ENCODE results near the gene RABL2A.
A peak's percentile ranks its signal among the peaks of the same experiment; 100 is the strongest.
"Not testable (repeated sequence)": the region's sequence is repeated elsewhere in the genome, so short reads cannot be mapped to it uniquely, and the experiment has no call there.

The RABL2A gene

DNA sequence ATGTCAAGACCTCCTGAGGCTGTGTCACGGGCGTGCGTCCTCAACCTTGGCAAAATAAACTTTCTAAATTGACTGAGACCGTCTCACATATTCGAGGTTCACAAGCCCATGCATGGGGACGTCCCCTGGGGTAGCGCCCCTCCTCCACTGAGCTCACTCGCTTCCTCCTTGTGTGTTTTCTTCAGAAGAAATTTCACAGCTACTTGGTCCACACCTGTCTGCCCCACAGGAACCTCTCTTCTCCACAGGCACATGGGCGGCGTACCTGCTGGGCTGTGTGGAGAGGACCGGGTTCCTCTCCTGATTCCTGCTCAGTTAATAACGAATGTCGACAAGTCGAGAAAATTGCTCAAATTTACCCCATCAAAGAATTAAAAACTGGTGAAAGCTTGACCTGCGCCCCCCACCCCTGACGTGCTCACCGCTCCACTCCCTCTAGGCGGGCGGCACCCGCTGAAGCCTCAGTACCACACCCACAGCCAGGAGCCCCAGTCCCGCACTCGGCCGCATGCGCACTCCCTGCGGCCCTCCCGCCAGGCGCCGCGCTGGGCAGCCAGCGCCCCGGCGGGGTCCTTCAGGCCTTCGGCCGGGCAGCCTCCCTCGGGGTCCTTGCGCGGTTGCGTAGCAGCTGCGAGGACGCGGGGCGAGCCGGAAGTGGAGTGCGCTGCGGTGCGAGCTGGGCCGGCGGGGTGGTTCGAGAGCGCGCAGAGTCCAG lies at the start of gene RABL2A:
TSS of gene RABL2A (plus strand) at position 651 of the 715 bp plus-strand sequence. CDS start 1,341 bp downstream, outside the sequence.
- DNase-seq: peak; percentile 94

DNA sequence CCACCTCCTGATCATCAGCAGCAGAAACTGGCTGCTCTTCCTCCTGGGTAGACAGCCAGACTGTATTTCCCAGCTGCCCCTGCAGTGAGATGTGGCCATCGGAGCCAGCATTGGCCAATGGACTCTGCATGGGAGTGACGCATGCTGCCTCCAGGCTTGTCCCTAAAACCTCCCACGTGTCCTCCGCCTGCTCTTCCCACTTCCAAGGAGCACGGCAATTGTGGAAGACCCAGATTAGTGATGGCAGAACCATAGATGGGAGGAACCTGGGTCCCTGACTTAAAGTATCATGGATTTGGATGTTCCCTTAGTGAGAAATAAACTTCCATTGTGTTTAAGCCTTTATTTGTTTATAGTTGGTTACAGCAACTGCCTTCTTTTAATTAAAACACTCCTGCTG lies 48.6 kb upstream of the RABL2A start:
- DNase-seq: not testable (repeated sequence)

DNA sequence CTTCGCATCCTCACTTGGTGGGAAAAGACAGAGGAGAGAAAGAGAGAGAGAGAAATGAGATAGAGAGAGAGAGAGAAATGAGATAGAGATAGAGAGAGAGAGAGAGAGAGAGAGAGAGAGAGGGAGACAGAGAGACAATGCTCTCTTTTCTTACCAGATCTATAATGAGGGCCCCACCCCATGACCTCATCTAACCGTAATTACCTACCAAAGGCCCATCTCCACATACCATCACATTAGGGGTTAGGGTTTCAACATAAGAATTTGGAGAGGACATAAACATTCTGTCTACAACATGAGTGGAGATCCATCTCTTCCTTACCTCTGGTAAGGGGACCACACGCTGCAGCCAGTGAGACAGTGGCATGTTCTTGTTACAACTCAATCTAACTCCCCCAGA lies 44.6 kb upstream of the RABL2A start:
- not testable (repeated sequence) for DNase-seq

GRCh38 chr2:113583521-113584225 lies 43.4 kb upstream of the RABL2A start:
- peak; percentile 96 for DNase-seq

- DNase-seq: not testable (repeated sequence)
Measured at GRCh38 chr2:113584311-113585092, 42.6 kb upstream of the RABL2A start.

DNA sequence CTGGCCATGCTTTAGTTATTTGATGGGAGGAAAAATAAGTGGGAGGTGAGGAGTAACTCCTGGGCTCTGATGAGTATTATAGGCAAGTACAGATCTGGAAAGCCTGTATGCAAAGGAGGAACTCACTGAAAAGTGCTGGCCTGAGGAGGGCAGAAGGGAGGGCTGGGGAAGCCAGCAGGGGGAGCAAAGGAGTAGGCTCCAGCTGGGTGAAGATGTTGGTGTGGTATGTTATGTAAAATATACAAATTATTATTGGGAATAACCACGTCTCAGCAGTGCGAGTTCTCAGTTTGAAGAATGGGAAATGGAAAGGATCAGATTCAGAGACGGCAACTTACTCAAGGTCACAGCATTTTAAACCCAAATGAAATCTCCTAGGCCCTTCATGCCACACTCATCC lies 39.9 kb upstream of the RABL2A start:
- DNase-seq: peak; percentile 33

- DNase-seq: not testable (repeated sequence)
Measured at GRCh38 chr2:113589591-113589990, 37.5 kb upstream of the RABL2A start.

GRCh38 chr2:113591926-113592325 lies 35.1 kb upstream of the RABL2A start:
- DNase-seq: not testable (repeated sequence)

DNA sequence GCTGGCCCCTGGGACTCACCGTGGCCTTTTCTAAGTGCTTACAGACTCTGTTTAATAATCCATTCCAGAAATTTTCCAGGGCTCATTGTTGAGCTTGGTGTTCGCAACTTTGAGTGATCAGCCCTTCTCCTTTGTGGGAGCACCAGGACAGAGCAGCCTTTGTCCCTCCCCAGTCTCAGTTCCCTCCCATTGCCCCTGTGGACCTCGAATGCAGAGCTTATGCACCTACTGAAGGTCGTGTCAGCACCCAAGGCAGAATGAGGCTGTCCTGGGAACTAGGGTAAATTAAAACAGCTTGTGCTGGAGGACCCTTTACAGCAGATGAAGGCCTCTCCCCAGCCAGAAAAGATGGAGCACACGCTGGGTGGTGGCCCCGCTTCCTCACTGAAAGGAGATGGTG lies 33.8 kb upstream of the RABL2A start:
- peak; percentile 35 for DNase-seq

- DNase-seq: not testable (repeated sequence)
Measured at GRCh38 chr2:113595725-113596124, 31.3 kb upstream of the RABL2A start.

DNA sequence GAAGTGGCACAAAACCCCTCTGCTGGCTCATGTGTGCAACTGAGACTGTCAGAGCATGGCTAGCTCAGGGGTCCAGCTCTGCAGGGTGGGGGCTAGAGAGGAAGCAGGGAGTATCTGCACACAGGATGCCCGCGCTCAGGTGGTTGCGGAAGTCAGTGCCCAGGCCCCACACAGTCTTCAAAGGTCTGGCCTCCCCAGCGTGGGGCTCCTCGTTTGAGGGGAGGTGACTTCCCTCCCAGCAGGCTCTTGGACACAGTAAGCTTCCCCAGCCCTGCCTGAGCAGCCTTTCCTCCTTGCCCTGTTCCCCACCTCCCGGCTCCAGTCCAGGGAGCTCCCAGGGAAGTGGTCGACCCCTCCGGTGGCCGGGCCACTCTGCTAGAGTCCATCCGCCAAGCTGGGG lies 29.9 kb upstream of the RABL2A start:
- DNase-seq: not testable (repeated sequence)

DNA sequence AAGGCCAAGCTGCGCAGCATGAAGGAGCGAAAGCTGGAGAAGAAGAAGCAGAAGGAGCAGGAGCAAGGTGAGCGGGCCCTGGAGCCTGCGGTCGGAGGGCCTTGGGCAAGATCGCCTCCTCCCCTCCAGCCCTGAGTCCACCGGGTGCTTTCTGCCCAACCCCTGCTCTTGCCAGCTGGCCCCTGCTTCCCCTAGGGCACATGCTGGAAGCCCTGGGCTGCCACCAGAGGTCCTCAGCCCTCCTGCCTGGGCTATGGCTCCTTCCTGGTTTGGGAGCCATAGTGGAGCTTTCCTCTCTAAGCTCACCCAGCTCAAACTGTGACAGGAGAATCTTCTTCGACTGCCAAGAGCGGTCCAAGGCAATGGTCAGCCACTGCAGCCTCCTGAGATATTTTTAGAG lies 29.5 kb upstream of the RABL2A start:
- DNase-seq: not testable (repeated sequence)

- DNase-seq: not testable (repeated sequence)
Measured at GRCh38 chr2:113598180-113598579, 28.9 kb upstream of the RABL2A start.

- DNase-seq: not testable (repeated sequence)
Measured at GRCh38 chr2:113598738-113599137, 28.3 kb upstream of the RABL2A start.

DNA sequence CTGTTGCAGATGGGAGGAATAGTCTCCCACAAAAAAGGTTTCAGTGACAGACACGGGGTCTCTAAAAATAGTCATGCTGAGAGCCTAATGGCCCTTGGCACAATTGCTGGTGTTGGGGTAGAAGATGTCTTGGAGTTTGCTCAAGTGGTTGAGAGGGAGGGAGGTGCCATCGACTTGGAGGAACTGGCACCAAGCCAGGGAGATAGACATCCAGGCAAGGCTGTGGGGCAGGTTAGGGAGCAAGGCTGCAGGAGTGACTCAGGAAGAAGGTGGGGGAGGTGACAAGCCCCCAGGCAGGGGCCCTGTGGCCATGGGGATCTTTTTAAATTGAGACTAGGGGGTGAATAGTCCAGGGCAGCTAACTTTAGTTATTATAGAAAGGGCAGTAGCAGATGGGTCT lies 27.9 kb upstream of the RABL2A start:
- DNase-seq: not testable (repeated sequence)

DNA sequence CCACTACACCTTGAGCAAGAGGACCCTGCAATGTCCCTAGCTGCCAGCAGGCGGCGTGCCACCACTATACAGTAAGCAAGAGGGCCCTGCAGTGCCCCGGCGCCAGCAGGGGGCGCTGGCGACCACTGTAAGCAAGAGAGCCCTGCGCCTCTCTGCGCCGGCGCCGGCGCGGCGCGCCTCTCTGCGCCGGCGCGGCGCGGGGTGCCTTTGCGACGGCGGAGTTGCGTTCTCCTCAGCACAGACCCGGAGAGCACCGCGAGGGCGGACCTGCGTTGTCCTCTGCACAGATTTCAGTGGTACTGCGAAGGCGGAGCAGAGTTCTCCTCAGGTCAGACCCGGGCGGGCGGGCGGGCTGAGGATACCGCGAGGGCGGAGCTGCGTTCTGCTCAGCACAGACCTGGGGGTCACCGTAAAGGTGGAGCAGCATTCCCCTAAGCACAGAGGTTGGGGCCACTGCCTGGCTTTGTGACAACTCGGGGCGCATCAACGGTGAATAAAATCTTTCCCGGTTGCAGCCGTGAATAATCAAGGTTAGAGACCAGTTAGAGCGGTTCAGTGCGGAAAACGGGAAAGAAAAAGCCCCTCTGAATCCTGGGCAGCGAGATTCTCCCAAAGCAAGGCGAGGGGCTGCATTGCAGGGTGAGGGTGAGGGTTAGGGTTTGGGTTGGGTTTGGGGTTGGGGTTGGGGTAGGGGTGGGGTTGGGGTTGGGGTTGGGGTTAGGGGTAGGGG lies 24.9 kb upstream of the RABL2A start:
- DNase-seq: not testable (repeated sequence)

DNA sequence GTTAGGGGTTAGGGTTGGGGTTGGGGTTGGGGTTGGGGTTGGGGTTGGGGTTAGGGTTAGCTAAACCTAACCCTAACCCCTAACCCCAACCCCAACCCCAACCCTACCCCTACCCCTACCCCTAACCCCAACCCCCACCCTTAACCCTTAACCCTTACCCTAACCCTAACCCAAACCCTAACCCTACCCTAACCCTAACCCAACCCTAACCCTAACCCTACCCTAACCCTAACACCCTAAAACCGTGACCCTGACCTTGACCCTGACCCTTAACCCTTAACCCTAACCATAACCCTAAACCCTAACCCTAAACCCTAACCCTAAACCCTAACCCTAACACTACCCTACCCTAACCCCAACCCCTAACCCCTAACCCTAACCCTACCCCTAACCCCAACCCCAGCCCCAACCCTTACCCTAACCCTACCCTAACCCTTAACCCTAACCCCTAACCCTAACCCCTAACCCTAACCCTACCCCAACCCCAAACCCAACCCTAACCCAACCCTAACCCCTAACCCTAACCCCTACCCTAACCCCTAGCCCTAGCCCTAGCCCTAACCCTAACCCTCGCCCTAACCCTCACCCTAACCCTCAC lies 24.1 kb upstream of the RABL2A start:
- DNase-seq: peak; percentile 1

- peak; percentile 95 for DNase-seq
Measured at GRCh38 chr2:113603467-113604084, 23.5 kb upstream of the RABL2A start.

DNA sequence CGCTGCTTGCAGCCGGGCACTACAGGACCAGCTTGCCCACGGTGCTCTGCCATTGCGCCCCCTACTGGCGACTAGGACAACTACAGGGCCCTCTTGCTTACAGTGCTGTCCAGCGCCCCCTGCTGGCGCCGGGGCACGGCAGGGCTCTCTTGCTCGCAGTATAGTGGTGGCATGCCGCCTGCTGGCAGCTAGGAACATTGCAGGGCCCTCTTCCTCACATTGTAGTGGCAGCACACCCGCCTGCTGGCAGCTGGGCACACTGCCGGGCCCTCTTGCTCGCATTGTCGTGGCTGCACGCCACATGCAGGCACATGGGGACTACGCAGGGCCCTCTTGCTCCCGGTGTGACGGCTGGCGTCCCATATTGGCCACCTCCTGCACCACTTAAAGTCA lies 23.0 kb upstream of the RABL2A start:
- peak; percentile 96 for DNase-seq

- not testable (repeated sequence) for DNase-seq
Measured at GRCh38 chr2:113604661-113605060, 22.4 kb upstream of the RABL2A start.

DNA sequence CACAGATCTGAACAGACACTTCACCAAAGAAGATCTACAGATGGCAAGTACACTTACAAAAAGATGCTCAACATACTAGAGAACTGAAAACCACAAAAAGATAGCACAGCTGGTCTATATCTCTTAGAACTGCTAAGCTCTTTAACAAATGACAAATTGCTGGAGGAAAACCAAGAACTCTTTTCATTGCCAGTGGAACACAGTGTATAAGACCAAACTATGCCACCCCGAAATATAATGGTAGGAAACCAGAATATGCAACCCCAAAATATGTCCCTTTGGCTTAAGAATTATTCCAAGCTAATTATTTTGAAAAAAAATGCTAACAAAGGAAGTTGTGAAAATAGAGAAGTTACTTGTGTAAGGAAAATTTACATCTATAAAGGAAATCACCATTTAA lies 21.0 kb upstream of the RABL2A start:
- DNase-seq: not testable (repeated sequence)

- not testable (repeated sequence) for DNase-seq
Measured at GRCh38 chr2:113609822-113610221, 17.2 kb upstream of the RABL2A start.

Measured in retina (tissue), 1 donor.